ENCODE results near the gene IGSF23.

Gene IGSF23

DNA sequence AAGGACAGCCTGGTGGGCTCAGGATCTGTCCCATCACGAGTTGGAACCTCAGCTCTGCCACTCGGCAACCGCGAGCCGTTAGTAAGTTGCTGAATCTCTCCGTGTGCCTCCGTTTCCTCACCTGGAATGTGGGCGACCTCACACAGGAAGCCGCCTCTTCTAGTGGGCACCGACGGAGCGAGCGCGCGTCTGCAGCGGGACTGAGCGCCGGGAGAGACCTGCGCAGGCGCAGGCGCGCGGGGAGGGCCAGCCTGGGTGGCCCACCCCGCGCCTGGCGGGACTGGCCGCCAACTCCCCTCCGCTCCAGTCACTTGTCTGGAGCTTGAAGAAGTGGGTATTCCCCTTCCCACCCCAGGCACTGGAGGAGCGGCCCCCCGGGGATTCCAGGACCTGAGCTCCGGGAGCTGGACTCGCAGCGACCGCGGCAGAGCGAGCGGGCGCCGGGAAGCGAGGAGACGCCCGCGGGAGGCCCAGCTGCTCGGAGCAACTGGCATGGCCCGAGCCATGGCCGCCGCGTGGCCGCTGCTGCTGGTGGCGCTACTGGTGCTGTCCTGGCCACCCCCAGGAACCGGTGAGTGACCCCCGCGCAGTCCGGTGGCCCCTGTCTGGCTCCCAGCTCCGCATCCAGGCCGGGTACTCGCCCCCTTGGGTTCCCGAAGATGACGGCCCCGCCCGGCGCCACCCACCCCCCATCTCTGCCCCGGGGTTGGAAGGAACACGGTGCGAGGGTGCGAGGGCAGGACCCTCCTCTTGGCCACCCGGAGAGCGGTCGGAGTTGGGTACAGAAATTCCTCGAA lies 30.4 kb downstream of the IGSF23 start, which contains the start of gene PVR:
TSS of gene PVR (plus strand) at position 306 of the 797 bp plus-strand sequence. CDS start at position 493, 187 bp downstream.
- peak; percentile 61 for DNase-seq

- peak; percentile 31 for DNase-seq
Observed at GRCh38 chr19:44644402-44645016, 31.1 kb downstream of the IGSF23 start.

DNA sequence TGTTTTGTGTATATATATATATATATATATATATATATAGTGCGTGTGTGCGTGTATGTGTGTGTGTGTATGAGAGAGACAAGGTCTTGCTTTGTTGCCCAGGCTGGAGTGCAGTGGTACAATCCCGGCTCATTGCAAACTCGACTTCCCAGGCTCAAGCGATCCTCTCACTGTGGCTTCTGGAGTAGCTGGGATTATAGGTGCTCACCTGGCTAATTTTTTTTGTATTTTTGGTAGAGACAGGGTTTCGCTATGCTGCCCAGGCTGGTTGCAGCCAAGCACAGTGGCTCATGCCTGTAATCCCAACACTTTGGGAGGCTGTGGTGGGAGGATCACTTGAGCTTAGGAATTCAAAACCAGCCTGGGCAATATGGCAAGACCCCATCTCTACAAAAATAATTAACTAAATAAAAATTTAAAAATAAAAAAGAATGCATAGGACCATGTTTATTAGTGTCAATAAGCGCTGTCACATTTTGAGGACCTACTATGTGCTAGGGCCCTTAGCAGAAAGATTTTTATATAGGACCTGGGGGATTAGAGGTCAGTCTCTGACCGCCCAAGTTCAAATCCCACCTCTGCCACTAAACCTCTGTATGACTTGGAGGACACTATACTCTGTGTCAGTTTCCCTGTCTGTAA lies 32.2 kb downstream of the IGSF23 start:
- DNase-seq = no peak

- no peak for DNase-seq
Observed at GRCh38 chr19:44646049-44646416, 32.7 kb downstream of the IGSF23 start.

DNA sequence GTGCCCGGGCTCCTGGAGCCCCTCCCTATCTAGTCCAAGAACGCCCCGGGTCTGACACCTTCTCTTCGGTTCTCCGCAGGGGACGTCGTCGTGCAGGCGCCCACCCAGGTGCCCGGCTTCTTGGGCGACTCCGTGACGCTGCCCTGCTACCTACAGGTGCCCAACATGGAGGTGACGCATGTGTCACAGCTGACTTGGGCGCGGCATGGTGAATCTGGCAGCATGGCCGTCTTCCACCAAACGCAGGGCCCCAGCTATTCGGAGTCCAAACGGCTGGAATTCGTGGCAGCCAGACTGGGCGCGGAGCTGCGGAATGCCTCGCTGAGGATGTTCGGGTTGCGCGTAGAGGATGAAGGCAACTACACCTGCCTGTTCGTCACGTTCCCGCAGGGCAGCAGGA lies 33.8 kb downstream of the IGSF23 start:
- DNase-seq = no peak

GRCh38 chr19:44648631-44649251 lies 35.4 kb downstream of the IGSF23 start:
- no peak for DNase-seq

DNA sequence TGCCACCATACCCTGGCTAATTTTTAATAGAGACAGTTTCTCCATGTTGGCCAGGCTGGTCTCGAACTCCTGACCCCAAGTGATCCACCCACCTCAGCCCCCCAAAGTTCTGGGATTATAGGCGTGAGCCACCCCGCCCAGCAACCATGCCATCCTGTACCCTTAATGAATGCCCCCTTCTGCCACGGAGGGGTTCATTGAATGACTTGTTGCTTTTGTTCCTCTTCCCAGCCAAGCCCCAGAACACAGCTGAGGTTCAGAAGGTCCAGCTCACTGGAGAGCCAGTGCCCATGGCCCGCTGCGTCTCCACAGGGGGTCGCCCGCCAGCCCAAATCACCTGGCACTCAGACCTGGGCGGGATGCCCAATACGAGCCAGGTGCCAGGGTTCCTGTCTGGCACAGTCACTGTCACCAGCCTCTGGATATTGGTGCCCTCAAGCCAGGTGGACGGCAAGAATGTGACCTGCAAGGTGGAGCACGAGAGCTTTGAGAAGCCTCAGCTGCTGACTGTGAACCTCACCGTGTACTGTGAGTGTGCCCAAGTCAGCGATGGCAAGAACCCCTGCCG lies 36.3 kb downstream of the IGSF23 start:
- no peak for DNase-seq

- no peak for DNase-seq
Observed at GRCh38 chr19:44653343-44653742, 40.0 kb downstream of the IGSF23 start.

- no peak for DNase-seq
Observed at GRCh38 chr19:44653977-44654774, 40.8 kb downstream of the IGSF23 start.

GRCh38 chr19:44657211-44657921 lies 44.0 kb downstream of the IGSF23 start:
- DNase-seq = peak; percentile 10

GRCh38 chr19:44658069-44658733 lies 44.8 kb downstream of the IGSF23 start:
- no peak for DNase-seq

- DNase-seq = no peak
Observed at GRCh38 chr19:44660081-44660480, 46.7 kb downstream of the IGSF23 start.

DNA sequence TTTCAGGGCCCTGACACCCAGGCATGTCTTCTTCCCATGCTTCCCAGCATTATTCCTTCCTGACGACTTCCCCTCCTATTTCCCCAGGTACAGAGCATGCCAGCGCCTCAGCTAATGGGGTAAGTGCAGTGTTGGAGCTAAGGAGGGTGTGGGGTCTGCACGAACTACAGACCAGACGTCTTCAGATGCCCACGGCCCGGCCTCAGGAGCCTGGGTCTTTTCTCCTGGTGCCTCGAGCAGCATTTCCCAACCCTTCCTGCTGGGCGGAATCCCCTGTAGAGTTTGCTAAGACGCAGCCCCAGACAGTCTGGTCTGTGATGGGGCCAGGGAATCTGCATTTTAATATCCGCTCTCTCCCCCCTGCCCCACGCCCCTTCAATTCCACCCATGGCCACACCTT lies 47.8 kb downstream of the IGSF23 start:
- no peak for DNase-seq

GRCh38 chr19:44661904-44662303 lies 48.5 kb downstream of the IGSF23 start:
- DNase-seq = no peak

DNA sequence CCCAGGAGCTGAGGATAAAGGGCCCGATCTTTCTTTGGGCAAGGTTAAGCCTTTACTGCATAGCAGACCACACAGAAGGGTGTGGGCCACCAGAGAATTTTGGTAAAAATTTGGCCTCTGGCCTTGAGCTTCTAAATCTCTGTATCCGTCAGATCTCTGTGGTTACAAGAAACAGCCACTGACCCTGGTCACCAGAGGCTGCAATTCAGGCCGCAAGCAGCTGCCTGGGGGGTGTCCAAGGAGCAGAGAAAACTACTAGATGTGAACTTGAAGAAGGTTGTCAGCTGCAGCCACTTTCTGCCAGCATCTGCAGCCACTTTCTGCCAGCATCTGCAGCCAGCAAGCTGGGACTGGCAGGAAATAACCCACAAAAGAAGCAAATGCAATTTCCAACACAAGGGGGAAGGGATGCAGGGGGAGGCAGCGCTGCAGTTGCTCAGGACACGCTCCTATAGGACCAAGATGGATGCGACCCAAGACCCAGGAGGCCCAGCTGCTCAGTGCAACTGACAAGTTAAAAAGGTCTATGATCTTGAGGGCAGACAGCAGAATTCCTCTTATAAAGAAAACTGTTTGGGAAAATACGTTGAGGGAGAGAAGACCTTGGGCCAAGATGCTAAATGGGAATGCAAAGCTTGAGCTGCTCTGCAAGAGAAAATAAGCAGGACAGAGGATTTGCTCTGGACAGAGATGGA lies 49.5 kb downstream of the IGSF23 start:
- peak; percentile 1 for DNase-seq

DNA sequence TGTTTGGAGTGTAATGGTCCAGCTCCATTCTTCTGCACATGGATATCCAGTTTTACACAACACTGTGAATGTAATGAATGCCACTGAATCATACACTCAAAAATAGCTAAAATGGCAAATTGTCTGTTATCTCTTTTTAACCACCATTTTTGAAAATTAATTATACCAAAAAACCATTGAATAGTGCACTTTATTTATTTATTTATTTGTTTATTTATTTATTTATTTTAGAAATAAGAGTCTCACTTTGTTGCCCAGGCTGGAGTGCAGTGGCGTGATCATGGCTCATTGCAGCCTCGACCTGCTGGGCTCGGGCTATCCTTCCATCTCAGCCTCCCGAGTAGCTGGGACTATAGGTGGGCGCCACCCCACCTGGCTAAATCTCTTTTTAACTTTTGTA lies 50.6 kb downstream of the IGSF23 start:
- no peak for DNase-seq

- DNase-seq = no peak
Observed at GRCh38 chr19:44664976-44665375, 51.6 kb downstream of the IGSF23 start.

GRCh38 chr19:44666852-44667556 lies 53.6 kb downstream of the IGSF23 start:
- no peak for DNase-seq

DNA sequence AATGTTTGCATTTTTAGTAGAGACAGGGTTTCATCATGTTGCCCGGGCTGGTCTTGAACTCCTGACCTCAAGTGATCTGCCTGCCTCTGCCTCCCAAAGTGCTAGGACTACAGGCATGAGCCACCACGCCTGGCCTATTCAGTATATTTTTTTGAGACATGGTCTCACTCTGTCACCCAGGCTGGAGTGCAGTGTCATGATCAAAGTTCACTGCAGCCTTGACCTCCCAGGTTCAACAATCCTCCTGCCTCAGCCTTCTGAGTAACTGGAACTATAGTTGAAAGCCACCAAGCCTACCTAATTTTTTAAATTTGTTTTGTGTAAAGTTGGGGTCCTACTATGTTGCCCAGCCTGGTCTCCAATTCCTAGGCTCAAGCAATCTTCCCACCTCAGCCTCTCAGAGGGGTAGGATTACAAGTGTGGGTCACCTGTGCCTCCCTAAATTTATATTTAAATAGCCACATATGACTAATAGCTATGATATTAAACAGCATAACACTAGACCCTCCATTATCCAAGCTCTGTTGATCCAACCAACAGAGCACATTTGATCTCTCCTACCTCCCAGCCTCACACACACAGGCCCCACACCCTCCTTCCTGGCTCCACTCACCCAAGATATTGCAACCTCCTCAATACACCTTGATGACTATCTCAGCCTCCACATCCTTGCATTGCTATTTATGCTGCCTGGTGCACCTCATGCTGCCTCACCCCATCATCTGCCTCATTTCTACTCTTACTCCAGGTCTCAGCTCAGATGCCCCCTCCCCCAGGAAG lies 55.8 kb downstream of the IGSF23 start:
- no peak for DNase-seq

Data from NCI-H1694 treated with DMSO at 0.1 percent for 48 hours (cell line).